Measurements from ENCODE around the gene PIGS.

PIGS gene

DNA sequence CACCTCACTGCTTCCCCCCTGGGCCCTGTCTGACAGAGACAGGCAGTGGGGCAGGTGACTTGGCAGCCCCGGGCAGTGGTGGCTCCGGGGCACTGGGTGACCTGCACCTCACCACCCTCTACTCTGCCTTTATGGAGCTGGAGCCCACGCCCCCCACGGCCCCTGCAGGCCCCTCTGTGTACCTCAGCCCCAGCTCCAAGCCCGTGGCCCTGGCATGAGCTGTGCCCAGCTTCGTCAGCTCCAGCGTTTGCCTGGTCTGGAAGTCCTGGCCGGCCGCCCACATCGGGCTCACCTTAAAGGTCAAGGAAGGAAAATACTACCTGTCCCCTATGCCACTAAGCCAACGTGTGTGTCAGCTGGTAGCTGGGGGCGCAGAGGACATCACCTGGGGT is 34.1 kb downstream of the PIGS start:
- no peak for DNase-seq (ENCODE audit: low read depth)
- TF ChIP-seq MYC (IDR thresholded peaks at IDR 0.05; ENCODE audit: low read depth, low read length): no peak
- TF ChIP-seq, protein P1, sequence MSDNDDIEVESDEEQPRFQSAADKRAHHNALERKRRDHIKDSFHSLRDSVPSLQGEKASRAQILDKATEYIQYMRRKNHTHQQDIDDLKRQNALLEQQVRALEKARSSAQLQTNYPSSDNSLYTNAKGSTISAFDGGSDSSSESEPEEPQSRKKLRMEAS (IDR thresholded peaks at IDR 0.05; ENCODE audit: low read depth, low read length): no peak
- no peak for TF ChIP-seq CTCF (IDR thresholded peaks at IDR 0.05; ENCODE audit: low read depth, low read length)
- no peak for TF ChIP-seq POLR2A (IDR thresholded peaks at IDR 0.05; ENCODE audit: extremely low read depth, insufficient read length)
- no peak overlapping the region for H3K4me3 ChIP-seq (ENCODE audit: low read depth, low read length)

DNA sequence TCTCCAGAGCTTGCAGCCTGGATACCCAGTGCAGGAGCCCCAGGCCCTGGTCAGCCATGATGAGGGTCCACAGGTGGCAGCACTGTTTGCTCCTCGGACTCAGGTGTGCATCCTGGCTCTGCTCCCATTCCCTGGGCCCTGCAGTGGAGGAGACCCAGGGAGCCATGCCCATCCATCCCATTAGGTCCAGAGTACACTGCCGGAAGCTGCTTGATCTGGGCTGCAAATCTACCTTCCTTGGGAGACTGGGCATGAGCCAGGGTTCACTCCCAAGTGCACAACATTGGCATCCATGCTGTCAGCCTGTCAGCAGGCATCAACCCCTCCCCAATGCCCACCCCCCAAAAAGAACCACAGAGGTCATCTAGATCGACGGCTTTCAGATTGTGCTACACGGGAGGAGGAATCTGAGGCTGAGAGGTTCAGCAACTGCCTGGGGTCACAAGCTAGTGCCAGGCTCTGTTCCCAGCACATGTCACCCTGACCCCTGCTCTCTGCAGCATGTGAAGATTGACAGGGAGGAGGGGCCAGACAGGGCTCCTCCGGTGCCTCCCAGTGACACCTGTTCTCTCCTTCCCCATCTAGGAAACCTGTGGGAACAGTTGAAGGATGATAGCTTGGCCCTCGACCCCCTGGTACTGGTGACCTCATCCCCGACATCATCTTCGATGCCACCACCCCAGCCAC is 34.6 kb downstream of the PIGS start:
- DNase-seq (ENCODE audit: low read depth): no peak
- no peak overlapping the region for H3K4me3 ChIP-seq (ENCODE audit: low read depth, low read length)
- TF ChIP-seq CTCF (IDR thresholded peaks at IDR 0.05; ENCODE audit: low read depth, low read length): no peak
- no peak for TF ChIP-seq POLR2A (IDR thresholded peaks at IDR 0.05; ENCODE audit: extremely low read depth, insufficient read length)
- no peak for TF ChIP-seq MYC (IDR thresholded peaks at IDR 0.05; ENCODE audit: low read depth, low read length)
- TF ChIP-seq, protein P1 (IDR thresholded peaks at IDR 0.05; ENCODE audit: low read depth, low read length): no peak

- no peak for DNase-seq (ENCODE audit: low read depth)
- no peak overlapping the region for H3K4me3 ChIP-seq (ENCODE audit: low read depth, low read length)
- TF ChIP-seq POLR2A (IDR thresholded peaks at IDR 0.05; ENCODE audit: extremely low read depth, insufficient read length) (no peak), MYC (IDR thresholded peaks at IDR 0.05; ENCODE audit: low read depth, low read length) (no peak), CTCF (IDR thresholded peaks at IDR 0.05; ENCODE audit: low read depth, low read length) (no peak)
- TF ChIP-seq, protein P1 (IDR thresholded peaks at IDR 0.05; ENCODE audit: low read depth, low read length): no peak
These were observed 36.5 kb downstream of the PIGS start for GRCh38 chr17:28534740-28535375.

DNA sequence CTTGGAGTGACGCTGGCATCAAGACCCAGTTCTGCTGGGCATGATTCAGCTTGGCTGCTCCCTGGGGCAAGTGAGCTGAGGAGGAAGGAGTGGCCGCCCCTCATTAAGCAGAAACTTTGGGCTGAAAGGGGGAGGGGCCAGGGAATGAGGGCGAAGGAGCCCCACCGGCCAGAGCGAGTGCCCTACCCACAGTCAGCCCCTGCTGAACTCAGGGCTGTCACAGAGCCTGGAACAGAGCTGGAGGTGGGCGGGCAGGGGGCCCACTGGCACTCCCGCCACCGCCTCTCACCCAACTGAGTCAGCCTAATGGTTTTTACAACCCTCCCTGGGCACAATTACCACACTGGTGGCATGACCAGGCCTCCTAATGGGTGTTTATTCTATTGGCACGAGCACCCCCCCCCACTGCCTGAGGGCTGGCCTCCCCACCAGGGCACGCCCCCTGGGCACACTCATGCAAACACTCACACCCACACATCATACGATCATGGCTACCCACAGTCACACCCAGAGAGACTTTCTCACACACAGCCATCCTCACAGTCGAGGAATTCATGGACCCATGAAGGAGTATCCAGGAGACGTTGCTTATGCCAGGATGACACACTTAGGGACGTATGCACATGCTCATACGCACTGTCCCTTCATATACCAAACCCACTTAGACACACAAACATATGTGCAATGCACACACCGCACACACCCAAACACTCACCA is 38.1 kb downstream of the PIGS start:
- H3K4me3 ChIP-seq (ENCODE audit: low read depth, low read length): no peak overlapping the region

More for the DNA sequence above, 38.1 kb downstream of the PIGS start:
- no peak for TF ChIP-seq MYC (IDR thresholded peaks at IDR 0.05; ENCODE audit: low read depth, low read length)
- TF ChIP-seq POLR2A (IDR thresholded peaks at IDR 0.05; ENCODE audit: extremely low read depth, insufficient read length): no peak
- TF ChIP-seq, protein P1 (IDR thresholded peaks at IDR 0.05; ENCODE audit: low read depth, low read length): no peak
- TF ChIP-seq CTCF (IDR thresholded peaks at IDR 0.05; ENCODE audit: low read depth, low read length): no peak
- DNase-seq (ENCODE audit: low read depth): no peak

All from NB4 (cell line).